Fibroblast of the aortic adventitia (primary cell): ENCODE results near the gene ERC2. TPM values are rescaled to one million over a fixed set of nuclear protein-coding genes. Genes with fewer than 3 reads are reported as not detected.

Source experiments
- DNase-seq: peaks from one replicate; pipeline ENCODE4 v3.0.0-alpha.2; 2010; ENCODE audit warnings: low read depth
- H3K4me3 ChIP-seq: 2 replicates; pipeline ENCODE4 v1.5.1; 2011; ENCODE audit warnings: low read depth, mild to moderate bottlenecking, control low read depth, low read length, moderate library complexity
- total RNA-seq: library from RNA; depleted of rRNA; stranded (reverse); fragments of >200 nt; gene quantifications from 2 replicates; pipeline ENCODE4 v1.2.3, GENCODE V29; 2012; ENCODE audit warnings: low replicate concordance
- TF ChIP-seq, protein P1 (sequence below): IDR thresholded peaks from 2 replicates; pipeline ENCODE4 v1.5.1; 2011; ENCODE audit warnings: mild to moderate bottlenecking, low read length, control low read depth, inconsistent platforms; ENCODE audit not compliant: insufficient read depth

ERC2 gene
- total RNA-seq, 1 donor = 0.09 TPM

DNA sequence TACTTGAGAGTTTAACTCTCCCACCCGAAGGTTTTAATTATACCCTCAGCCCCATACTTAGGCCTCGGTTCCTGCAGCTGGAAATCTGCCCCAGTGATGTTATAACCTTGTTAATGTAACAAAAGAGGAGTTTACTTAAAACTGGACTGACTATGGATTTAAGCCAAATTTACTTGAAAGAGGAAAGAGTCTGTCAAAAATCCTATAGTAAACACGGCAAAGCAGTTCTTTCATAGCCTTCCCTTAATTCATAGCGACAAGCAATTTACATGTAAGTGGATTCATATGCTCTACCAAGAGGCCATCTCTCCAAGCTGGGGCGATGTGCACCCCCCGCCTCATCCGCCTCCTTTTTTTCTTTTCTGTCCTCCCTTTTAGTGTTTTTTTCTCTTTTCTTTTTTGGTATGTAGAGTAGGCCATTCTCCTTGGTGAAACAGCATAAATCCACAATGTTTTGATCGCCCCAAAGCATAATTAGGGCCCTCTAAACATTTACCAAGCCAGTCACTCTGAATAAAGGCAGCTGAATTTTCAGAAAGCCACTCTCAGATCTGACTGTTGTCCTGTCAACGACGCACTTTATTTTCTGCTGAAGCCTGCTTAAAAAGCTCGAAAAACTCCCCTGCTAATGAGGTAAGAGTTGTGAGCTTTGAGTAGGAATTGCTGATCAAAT, 608.1 kb downstream of the ERC2 start:
- DNase-seq = no peak
- TF ChIP-seq, protein P1, sequence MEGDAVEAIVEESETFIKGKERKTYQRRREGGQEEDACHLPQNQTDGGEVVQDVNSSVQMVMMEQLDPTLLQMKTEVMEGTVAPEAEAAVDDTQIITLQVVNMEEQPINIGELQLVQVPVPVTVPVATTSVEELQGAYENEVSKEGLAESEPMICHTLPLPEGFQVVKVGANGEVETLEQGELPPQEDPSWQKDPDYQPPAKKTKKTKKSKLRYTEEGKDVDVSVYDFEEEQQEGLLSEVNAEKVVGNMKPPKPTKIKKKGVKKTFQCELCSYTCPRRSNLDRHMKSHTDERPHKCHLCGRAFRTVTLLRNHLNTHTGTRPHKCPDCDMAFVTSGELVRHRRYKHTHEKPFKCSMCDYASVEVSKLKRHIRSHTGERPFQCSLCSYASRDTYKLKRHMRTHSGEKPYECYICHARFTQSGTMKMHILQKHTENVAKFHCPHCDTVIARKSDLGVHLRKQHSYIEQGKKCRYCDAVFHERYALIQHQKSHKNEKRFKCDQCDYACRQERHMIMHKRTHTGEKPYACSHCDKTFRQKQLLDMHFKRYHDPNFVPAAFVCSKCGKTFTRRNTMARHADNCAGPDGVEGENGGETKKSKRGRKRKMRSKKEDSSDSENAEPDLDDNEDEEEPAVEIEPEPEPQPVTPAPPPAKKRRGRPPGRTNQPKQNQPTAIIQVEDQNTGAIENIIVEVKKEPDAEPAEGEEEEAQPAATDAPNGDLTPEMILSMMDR = no peak
- no peak overlapping the region for H3K4me3 ChIP-seq

- no peak for DNase-seq
- TF ChIP-seq, protein P1 = no peak
Measured at GRCh38 chr3:55859305-55859704, 609.0 kb downstream of the ERC2 start.

GRCh38 chr3:55858727-55859126, 609.5 kb downstream of the ERC2 start:
- TF ChIP-seq, protein P1 = no peak

More at GRCh38 chr3:55859305-55859704, 609.0 kb downstream of the ERC2 start:
- no peak overlapping the region for H3K4me3 ChIP-seq

GRCh38 chr3:55858302-55858701, 610.0 kb downstream of the ERC2 start:
- TF ChIP-seq, protein P1 = no peak
- H3K4me3 ChIP-seq = no peak overlapping the region
- DNase-seq = no peak

More at GRCh38 chr3:55858727-55859126, 609.5 kb downstream of the ERC2 start:
- no peak overlapping the region for H3K4me3 ChIP-seq
- no peak for DNase-seq

GRCh38 chr3:55857633-55858032, 610.6 kb downstream of the ERC2 start:
- no peak for DNase-seq
- TF ChIP-seq, protein P1 = no peak
- H3K4me3 ChIP-seq = no peak overlapping the region

DNA sequence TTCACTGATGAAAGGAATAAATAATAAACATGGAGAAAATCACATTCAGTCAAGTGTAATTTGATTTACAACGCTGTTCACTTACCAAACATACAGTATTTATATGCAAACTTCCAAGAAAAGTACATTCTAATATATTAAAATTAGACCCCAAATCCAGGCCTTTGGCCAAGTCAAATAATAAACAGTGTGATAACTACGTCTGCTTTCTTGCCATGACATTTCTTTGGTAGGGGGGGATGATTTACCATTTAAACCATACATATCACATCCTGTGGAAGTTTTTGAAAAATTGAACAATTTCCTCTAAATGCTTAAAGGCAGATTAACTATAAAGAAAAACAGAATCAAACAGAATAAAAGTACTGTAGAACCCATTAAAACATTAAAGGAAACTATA, 613.0 kb downstream of the ERC2 start:
- TF ChIP-seq, protein P1 = no peak
- no peak for DNase-seq
- no peak overlapping the region for H3K4me3 ChIP-seq

DNA sequence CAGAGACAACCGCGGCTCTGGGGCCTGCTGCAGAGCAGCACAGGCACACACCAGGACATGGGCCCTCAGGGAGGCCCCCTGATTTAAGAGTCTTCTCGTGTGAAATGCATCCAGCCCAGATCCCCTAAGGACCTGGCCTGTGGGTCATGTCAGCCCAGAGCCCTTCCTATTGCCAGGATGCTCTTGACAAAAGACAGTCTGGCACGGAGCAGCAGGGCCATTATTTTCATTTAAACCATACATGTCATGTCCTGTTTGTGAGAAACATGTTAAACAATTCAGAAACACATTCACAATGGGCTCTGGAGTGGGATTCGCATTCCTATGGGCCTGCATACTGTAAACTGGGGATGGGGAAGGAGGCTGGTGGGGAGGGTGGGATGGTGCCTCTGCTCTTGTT, 613.8 kb downstream of the ERC2 start:
- no peak overlapping the region for H3K4me3 ChIP-seq
- no peak for DNase-seq
- TF ChIP-seq, protein P1 = no peak
